Fibroblast of mammary gland (primary cell): ENCODE results near the gene IFNA14.
"Not testable (repeated sequence)": the region's sequence is repeated elsewhere in the genome, so short reads cannot be mapped to it uniquely, and the experiment has no call there.

Source experiments
- DNase-seq: peaks from one replicate; pipeline ENCODE4 v3.0.0-alpha.2; 2010; ENCODE audit warnings: low read depth
- H3K4me3 ChIP-seq: 2 replicates; pipeline ENCODE4 v1.5.1; 2011; ENCODE audit warnings: low read depth, mild to moderate bottlenecking, low read length, moderate library complexity; ENCODE audit not compliant: control insufficient read depth
- CTCF ChIP-seq: conservative IDR thresholded peaks from 2 replicates; pipeline ENCODE4 v1.5.1; 2011; ENCODE audit warnings: low read depth, low read length, inconsistent platforms; ENCODE audit not compliant: control insufficient read depth, insufficient read depth

IFNA14 gene

GRCh38 chr9:21194867-21195776, 44.7 kb downstream of the IFNA14 start:
- H3K4me3 ChIP-seq, result not testable (repeated sequence)
- DNase-seq, result peak; percentile 21
- peak; percentile 52 for TF ChIP-seq CTCF
